Endodermal cell (in vitro differentiated cells): ENCODE measurements around the gene ZRANB3. TPM values are rescaled to one million over a fixed set of nuclear protein-coding genes. Genes with fewer than 3 reads are reported as not detected.

Experiments
- DNase-seq: peaks from one replicate; pipeline ENCODE4 v3.0.0-alpha.2; 2017
- H3K27ac ChIP-seq: 2 replicates; pipeline ENCODE4 v1.5.1; 2013; ENCODE audit warnings: mild to moderate bottlenecking, low read depth, low read length, moderate library complexity
- H3K27me3 ChIP-seq: 2 replicates; pipeline ENCODE4 v1.6.1; 2013; ENCODE audit warnings: mild to moderate bottlenecking, low read length, moderate library complexity; ENCODE audit not compliant: insufficient read depth, control insufficient read depth, poor library complexity, severe bottlenecking
- H3K36me3 ChIP-seq: 2 replicates; pipeline ENCODE4 v1.7.0; 2013; ENCODE audit warnings: mild to moderate bottlenecking, low read length, moderate library complexity; ENCODE audit not compliant: control insufficient read depth, insufficient read depth
- H3K4me1 ChIP-seq: one replicate; pipeline ENCODE4 v1.7.0; 2013; ENCODE audit warnings: low read length; ENCODE audit not compliant: control insufficient read depth, insufficient read depth
- H3K4me3 ChIP-seq: 2 replicates; pipeline ENCODE4 v1.5.1; 2013; ENCODE audit warnings: mild to moderate bottlenecking, low read length, moderate library complexity
- H3K9ac ChIP-seq: 2 replicates; pipeline ENCODE4 v1.6.1; 2013; ENCODE audit warnings: mild to moderate bottlenecking, low read length, moderate library complexity; ENCODE audit not compliant: poor library complexity, severe bottlenecking; ENCODE audit errors: extremely low read depth
- H3K9me3 ChIP-seq: 2 replicates; pipeline ENCODE4 v1.6.1; 2013; ENCODE audit warnings: mild to moderate bottlenecking, low read length, moderate library complexity; ENCODE audit not compliant: control insufficient read depth
- H3K27ac Mint-ChIP-seq: 2 replicates; pipeline ENCODE4 v1.8.0; 2020; ENCODE audit warnings: mixed read lengths
- H3K27me3 Mint-ChIP-seq: 2 replicates; pipeline ENCODE4 v1.8.0; 2021; ENCODE audit warnings: mild to moderate bottlenecking, mixed read lengths; ENCODE audit not compliant: insufficient read depth
- H3K36me3 Mint-ChIP-seq: 2 replicates; pipeline ENCODE4 v1.8.0; 2020; ENCODE audit warnings: low read depth, mixed read lengths
- H3K4me1 Mint-ChIP-seq: 2 replicates; pipeline ENCODE4 v1.8.0; 2020; ENCODE audit warnings: mixed read lengths
- H3K4me3 Mint-ChIP-seq: 2 replicates; pipeline ENCODE4 v1.8.0; 2020; ENCODE audit warnings: mild to moderate bottlenecking, moderate library complexity, mixed read lengths
- H3K9me3 Mint-ChIP-seq: 2 replicates; pipeline ENCODE4 v1.8.0; 2020; ENCODE audit warnings: mild to moderate bottlenecking, mixed read lengths
- WGBS, 2 experiments: methylation state at CpG; one replicate each; pipeline versions ENCODE4 v1.1.5 to v1.1.7; 2013; ENCODE audit warnings: missing lambda C conversion rate in 2 of 2, mixed read lengths in 1 of 2; ENCODE audit not compliant: insufficient coverage in 1 of 2, insufficient read length in 1 of 2; 5-methylcytosine and 5-hydroxymethylcytosine counted together
- total RNA-seq, 2 donors: library from RNA; stranded (reverse); fragmentation: NEBNext Ultra II Directional in 1 of 2; extraction: Animal tissue kit (Norgen Biotek cat#: 25700) in 1 of 2; gene quantifications; 2 replicates in 1 of 2; 3 replicates in 1 of 2; pipeline ENCODE4 v1.2.1, GENCODE V29; 2021
- TF ChIP-seq, protein P1 (sequence below): fragments of 200-600 bp; sonication (generic); conservative IDR thresholded peaks from 2 replicates; pipeline ENCODE4 v1.5.0; 2021; ENCODE audit warnings: antibody characterized with exemption, mild to moderate bottlenecking

The ZRANB3 gene
- total RNA-seq, 2 donors from 2014 or later: 17.2 to 20.7 TPM

- DNase-seq: no peak
- Mint-ChIP-seq H3K4me3 (no peak overlapping the region), H3K27me3 (no peaks in the 10 kb centered on the region), H3K27ac (no peak overlapping the region), H3K9me3 (no peaks in the 10 kb centered on the region), H3K36me3 (peaks cover 42% of the 10 kb centered on the region), H3K4me1 (peaks cover 14% of the 10 kb centered on the region)
- H3K36me3 ChIP-seq: peaks cover 63% of the 10 kb centered on the region
- H3K27me3 ChIP-seq: no peaks in the 10 kb centered on the region
- no peaks in the 10 kb centered on the region for H3K9me3 ChIP-seq
- TF ChIP-seq, protein P1, sequence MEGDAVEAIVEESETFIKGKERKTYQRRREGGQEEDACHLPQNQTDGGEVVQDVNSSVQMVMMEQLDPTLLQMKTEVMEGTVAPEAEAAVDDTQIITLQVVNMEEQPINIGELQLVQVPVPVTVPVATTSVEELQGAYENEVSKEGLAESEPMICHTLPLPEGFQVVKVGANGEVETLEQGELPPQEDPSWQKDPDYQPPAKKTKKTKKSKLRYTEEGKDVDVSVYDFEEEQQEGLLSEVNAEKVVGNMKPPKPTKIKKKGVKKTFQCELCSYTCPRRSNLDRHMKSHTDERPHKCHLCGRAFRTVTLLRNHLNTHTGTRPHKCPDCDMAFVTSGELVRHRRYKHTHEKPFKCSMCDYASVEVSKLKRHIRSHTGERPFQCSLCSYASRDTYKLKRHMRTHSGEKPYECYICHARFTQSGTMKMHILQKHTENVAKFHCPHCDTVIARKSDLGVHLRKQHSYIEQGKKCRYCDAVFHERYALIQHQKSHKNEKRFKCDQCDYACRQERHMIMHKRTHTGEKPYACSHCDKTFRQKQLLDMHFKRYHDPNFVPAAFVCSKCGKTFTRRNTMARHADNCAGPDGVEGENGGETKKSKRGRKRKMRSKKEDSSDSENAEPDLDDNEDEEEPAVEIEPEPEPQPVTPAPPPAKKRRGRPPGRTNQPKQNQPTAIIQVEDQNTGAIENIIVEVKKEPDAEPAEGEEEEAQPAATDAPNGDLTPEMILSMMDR: no peak
- no peak overlapping the region for H3K9ac ChIP-seq
- peaks cover 8% of the 10 kb centered on the region for H3K4me1 ChIP-seq
- H3K27ac ChIP-seq: no peak overlapping the region
- no peak overlapping the region for H3K4me3 ChIP-seq
- WGBS, 2 experiments: 86 to 91% methylated on average over 3 of the region's 3 CpGs
These were observed 379.4 kb downstream of the ZRANB3 start for GRCh38 chr2:135151615-135152014.

- H3K9ac ChIP-seq: no peak overlapping the region
- WGBS, 2 experiments: 90 to 92% methylated on average over 1 of the region's 1 CpG
- H3K27ac Mint-ChIP-seq: no peak overlapping the region
- H3K4me1 ChIP-seq: peaks cover 8% of the 10 kb centered on the region
- H3K4me3 Mint-ChIP-seq: no peak overlapping the region
- DNase-seq: no peak
- no peak overlapping the region for H3K27ac ChIP-seq
- H3K4me3 ChIP-seq: peak overlapping the region; percentile 6
- H3K9me3 ChIP-seq: no peaks in the 10 kb centered on the region
- H3K27me3 ChIP-seq: no peaks in the 10 kb centered on the region
- no peaks in the 10 kb centered on the region for H3K9me3 Mint-ChIP-seq
- H3K36me3 ChIP-seq: peaks cover 55% of the 10 kb centered on the region
- TF ChIP-seq, protein P1: no peak
- H3K27me3 Mint-ChIP-seq: no peaks in the 10 kb centered on the region
- H3K36me3 Mint-ChIP-seq: peaks cover 39% of the 10 kb centered on the region
- peaks cover 14% of the 10 kb centered on the region for H3K4me1 Mint-ChIP-seq
These were observed 380.3 kb downstream of the ZRANB3 start for GRCh38 chr2:135150725-135151124.

DNA sequence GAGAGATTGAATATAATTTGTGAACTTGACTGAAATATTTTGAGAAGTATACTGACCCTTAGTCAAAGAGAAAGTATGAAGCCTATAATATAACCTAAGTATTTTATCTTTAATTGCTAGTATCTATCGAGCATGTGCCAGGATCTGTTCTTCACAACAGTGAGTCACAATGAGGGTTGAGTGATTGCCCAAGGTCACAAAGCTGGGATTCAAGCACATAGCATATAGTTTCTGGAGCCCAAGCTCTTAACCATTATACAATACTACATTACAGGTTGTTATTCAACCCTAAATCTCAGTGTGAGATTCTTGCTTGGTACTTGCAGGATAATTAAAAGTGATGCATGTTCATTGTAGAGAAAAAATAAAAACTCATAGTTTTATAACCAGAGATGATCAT, 381.8 kb downstream of the ZRANB3 start:
- Mint-ChIP-seq H3K27ac (no peak overlapping the region), H3K9me3 (peaks cover 1% of the 10 kb centered on the region), H3K27me3 (no peaks in the 10 kb centered on the region), H3K4me1 (peaks cover 14% of the 10 kb centered on the region), H3K36me3 (peaks cover 35% of the 10 kb centered on the region), H3K4me3 (no peak overlapping the region)
- H3K4me3 ChIP-seq: no peak overlapping the region
- DNase-seq: no peak
- peaks cover 8% of the 10 kb centered on the region for H3K9me3 ChIP-seq
- 85% methylated on average over 1 of the region's 1 CpG; no CpG with 5 or more reads in 1 of the 2 experiments for WGBS, 2 experiments
- peaks cover 48% of the 10 kb centered on the region for H3K36me3 ChIP-seq
- H3K27ac ChIP-seq: no peak overlapping the region
- no peaks in the 10 kb centered on the region for H3K27me3 ChIP-seq
- peaks cover 8% of the 10 kb centered on the region for H3K4me1 ChIP-seq
- no peak overlapping the region for H3K9ac ChIP-seq
- TF ChIP-seq, protein P1: no peak
